WTC11 (cell line): ENCODE measurements around the gene SUMF1.

Experiments used
- ELF4 ChIP-seq: sonication (generic); formaldehyde crosslinking; IDR thresholded peaks from 2 replicates; pipeline ENCODE4 v1.8.1; 2022; ENCODE audit warnings: low read depth, mild to moderate bottlenecking, moderate library complexity, missing genetic modification reagents
- ESRRA ChIP-seq: sonication (generic); formaldehyde crosslinking; IDR thresholded peaks from 2 replicates; pipeline ENCODE4 v1.8.1; 2022; ENCODE audit warnings: mild to moderate bottlenecking, missing genetic modification reagents, borderline replicate concordance
- ZNF121 ChIP-seq: sonication (generic); formaldehyde crosslinking; IDR thresholded peaks from 2 replicates; pipeline ENCODE4 v1.8.0; 2023; ENCODE audit warnings: missing genetic modification reagents
- TF ChIP-seq, protein P1 (sequence below): sonication (generic); formaldehyde crosslinking; IDR thresholded peaks from 2 replicates; pipeline ENCODE4 v1.8.1; 2022; ENCODE audit warnings: mild to moderate bottlenecking, moderate library complexity, missing genetic modification reagents
- TF ChIP-seq, protein P2 (sequence below): fragments of 200-600 bp; IDR thresholded peaks from 2 replicates; pipeline ENCODE4 v1.8.0; 2022; ENCODE audit warnings: antibody characterized with exemption
- TF ChIP-seq, protein P3 (sequence below): fragments of 250-450 bp; sonication (Bioruptor Pico); IDR thresholded peaks from 2 replicates; pipeline ENCODE4 v1.9.0; 2021; ENCODE audit warnings: mild to moderate bottlenecking, borderline replicate concordance

DNA sequence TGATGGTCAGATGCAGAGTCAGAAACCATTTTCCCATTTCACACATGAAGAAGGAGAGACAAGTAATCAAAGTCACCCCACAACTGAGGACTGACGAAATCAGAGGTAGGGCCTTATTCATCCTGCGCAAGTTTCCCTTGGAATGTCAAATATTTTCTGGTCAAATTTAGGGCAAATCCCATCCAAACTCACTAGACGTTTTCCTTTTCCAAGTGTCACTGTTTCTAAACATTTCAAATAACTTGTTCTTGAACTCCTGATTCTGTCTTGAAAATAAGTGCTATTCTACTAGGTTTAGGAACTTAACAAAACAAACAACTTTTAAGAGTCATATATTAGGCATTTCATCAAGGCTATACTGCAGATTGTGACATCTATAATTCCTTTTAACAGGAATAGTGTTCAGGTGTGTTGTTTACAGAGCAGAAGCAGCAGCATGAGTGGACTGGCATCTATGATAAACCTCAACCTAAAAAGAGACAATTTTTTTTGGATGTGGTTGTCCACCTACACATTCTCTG lies 40.7 kb downstream of the SUMF1 start:
- TF ChIP-seq, protein P1, sequence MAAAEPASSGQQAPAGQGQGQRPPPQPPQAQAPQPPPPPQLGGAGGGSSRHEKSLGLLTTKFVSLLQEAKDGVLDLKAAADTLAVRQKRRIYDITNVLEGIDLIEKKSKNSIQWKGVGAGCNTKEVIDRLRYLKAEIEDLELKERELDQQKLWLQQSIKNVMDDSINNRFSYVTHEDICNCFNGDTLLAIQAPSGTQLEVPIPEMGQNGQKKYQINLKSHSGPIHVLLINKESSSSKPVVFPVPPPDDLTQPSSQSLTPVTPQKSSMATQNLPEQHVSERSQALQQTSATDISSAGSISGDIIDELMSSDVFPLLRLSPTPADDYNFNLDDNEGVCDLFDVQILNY (CRISPR knock-in tag): no peak
- TF ChIP-seq, protein P2, sequence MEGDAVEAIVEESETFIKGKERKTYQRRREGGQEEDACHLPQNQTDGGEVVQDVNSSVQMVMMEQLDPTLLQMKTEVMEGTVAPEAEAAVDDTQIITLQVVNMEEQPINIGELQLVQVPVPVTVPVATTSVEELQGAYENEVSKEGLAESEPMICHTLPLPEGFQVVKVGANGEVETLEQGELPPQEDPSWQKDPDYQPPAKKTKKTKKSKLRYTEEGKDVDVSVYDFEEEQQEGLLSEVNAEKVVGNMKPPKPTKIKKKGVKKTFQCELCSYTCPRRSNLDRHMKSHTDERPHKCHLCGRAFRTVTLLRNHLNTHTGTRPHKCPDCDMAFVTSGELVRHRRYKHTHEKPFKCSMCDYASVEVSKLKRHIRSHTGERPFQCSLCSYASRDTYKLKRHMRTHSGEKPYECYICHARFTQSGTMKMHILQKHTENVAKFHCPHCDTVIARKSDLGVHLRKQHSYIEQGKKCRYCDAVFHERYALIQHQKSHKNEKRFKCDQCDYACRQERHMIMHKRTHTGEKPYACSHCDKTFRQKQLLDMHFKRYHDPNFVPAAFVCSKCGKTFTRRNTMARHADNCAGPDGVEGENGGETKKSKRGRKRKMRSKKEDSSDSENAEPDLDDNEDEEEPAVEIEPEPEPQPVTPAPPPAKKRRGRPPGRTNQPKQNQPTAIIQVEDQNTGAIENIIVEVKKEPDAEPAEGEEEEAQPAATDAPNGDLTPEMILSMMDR: no peak
- TF ChIP-seq ELF4 (CRISPR knock-in tag): no peak
- TF ChIP-seq, protein P3, sequence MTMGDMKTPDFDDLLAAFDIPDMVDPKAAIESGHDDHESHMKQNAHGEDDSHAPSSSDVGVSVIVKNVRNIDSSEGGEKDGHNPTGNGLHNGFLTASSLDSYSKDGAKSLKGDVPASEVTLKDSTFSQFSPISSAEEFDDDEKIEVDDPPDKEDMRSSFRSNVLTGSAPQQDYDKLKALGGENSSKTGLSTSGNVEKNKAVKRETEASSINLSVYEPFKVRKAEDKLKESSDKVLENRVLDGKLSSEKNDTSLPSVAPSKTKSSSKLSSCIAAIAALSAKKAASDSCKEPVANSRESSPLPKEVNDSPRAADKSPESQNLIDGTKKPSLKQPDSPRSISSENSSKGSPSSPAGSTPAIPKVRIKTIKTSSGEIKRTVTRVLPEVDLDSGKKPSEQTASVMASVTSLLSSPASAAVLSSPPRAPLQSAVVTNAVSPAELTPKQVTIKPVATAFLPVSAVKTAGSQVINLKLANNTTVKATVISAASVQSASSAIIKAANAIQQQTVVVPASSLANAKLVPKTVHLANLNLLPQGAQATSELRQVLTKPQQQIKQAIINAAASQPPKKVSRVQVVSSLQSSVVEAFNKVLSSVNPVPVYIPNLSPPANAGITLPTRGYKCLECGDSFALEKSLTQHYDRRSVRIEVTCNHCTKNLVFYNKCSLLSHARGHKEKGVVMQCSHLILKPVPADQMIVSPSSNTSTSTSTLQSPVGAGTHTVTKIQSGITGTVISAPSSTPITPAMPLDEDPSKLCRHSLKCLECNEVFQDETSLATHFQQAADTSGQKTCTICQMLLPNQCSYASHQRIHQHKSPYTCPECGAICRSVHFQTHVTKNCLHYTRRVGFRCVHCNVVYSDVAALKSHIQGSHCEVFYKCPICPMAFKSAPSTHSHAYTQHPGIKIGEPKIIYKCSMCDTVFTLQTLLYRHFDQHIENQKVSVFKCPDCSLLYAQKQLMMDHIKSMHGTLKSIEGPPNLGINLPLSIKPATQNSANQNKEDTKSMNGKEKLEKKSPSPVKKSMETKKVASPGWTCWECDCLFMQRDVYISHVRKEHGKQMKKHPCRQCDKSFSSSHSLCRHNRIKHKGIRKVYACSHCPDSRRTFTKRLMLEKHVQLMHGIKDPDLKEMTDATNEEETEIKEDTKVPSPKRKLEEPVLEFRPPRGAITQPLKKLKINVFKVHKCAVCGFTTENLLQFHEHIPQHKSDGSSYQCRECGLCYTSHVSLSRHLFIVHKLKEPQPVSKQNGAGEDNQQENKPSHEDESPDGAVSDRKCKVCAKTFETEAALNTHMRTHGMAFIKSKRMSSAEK (CRISPR knock-in tag): no peak
- no peak for TF ChIP-seq ESRRA (CRISPR knock-in tag)
- TF ChIP-seq ZNF121: no peak
